Stimulated activated naive B cell treated with anti-CD40 and anti-IgM and Interleukin-4, amounts not matched to agents 10 μg/mL and 1 μg/mL and 100 μg/mL, for 72 hours (primary cell): ENCODE measurements around the gene RIIAD1.
"Not testable (repeated sequence)": the region's sequence is repeated elsewhere in the genome, so short reads cannot be mapped to it uniquely, and the experiment has no call there.

Experiments
- ATAC-seq, 2 donors: fragments of 150-1000 bp; cut with Tn5 transposase; replicated peaks; 2 replicates each; pipeline ENCODE4 v1.10.0; 2021; ENCODE audit warnings: moderate library complexity in 1 of 2
- DNase-seq: peaks from one replicate; pipeline ENCODE4 v3.0.0; 2021
- H3K27ac Mint-ChIP-seq: one replicate; pipeline ENCODE4 v1.8.0; 2022; ENCODE audit warnings: mild to moderate bottlenecking, mixed read lengths
- H3K27me3 Mint-ChIP-seq, 2 donors: one replicate each; pipeline ENCODE4 v1.8.0; 2022; ENCODE audit warnings: mixed read lengths in 2 of 2
- H3K36me3 Mint-ChIP-seq, 2 donors: one replicate each; pipeline ENCODE4 v1.8.0; 2022; ENCODE audit warnings: mixed read lengths in 2 of 2, mild to moderate bottlenecking in 1 of 2
- H3K4me1 Mint-ChIP-seq, 2 donors: one replicate each; pipeline ENCODE4 v1.8.0; 2022; ENCODE audit warnings: mixed read lengths in 2 of 2, mild to moderate bottlenecking in 1 of 2
- H3K4me3 Mint-ChIP-seq, 2 donors: one replicate each; pipeline ENCODE4 v1.8.0; 2022; ENCODE audit warnings: mild to moderate bottlenecking in 2 of 2, mixed read lengths in 2 of 2, moderate library complexity in 1 of 2
- H3K9me3 Mint-ChIP-seq, 2 donors: one replicate each; pipeline ENCODE4 v1.8.0; 2022; ENCODE audit warnings: mixed read lengths in 2 of 2, mild to moderate bottlenecking in 1 of 2

Gene RIIAD1, protein sequence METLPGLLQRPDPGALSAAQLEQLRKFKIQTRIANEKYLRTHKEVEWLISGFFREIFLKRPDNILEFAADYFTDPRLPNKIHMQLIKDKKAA

DNA sequence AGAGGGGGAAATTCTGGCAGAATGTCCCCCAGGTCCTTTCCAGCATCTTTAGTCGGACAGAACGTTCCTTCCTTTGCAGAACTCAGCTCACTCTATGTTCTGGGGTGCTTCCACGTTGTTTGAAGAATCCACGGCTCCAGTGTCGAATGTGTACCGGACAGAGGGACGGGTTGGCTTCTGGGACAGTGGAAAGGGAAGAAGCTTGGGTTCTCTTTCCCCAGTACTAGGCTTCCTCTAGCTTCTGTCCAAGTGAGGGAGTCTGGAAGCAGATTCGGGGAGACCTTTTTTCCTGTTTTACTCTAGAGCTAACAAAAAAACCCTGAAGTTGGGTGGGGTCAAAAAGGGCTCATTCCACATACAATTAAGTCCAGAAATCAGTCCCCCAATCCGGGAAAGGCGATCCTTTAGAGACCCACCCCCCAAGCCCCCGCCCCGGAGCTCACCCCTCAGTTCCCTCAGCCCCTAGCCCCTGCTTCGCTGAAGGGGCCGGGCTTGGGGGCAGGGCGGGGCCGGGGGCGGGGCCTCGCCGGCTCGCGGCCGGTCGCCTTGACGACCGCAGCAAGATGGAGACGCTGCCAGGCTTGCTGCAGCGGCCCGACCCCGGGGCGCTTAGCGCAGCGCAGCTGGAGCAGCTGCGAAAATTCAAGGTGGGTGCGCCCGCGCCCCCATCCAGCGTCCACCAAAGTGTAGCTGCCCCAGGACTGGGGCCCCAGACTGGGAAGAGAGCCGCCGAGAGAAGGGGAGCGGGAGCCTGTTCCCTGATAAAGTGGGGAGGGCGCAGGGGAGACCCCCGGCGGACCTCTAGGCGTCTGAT lies at the start of gene RIIAD1:
Gene RIIAD1 (plus strand): TSS at position 549 of the 814 bp plus-strand sequence. CDS start 15 bp downstream, at position 564.
- peak within 1 kb of the TSS; percentile 88 to 93 for H3K4me3 Mint-ChIP-seq
- H3K27me3 Mint-ChIP-seq, result peaks cover 55 to 59% of the 10 kb centered on the region in 2 donors
- peak within 1 kb of the TSS; percentile 44 for H3K27ac Mint-ChIP-seq
- H3K9me3 Mint-ChIP-seq, result no peaks in the 10 kb centered on the region
- ATAC-seq (peak; percentile 85 to 87), DNase-seq (no peak)
- peaks cover 20 to 36% of the 10 kb centered on the region in 2 donors for H3K4me1 Mint-ChIP-seq
- H3K36me3 Mint-ChIP-seq, result no peaks in the 10 kb centered on the region

DNA sequence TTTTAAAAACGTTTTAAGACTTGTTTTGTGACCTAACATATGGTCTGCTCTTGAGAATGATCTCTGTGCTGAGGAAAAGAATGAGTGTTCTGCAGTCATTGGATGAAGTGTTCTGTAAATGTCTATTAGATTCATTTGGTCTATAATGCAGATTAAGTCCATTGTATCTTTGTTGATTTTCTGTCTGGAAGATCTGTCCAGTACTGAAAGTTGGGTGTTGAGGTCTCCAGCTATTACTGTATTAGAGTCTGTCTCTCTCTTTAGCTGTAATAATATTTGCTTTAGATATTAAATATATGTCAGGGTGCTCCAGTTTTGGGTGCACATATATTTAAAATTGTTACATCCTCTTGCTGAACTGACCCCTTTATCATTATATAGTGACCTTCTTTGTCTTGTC lies 47.9 kb upstream of the RIIAD1 start:
- no peak overlapping the region for H3K27ac Mint-ChIP-seq

DNA sequence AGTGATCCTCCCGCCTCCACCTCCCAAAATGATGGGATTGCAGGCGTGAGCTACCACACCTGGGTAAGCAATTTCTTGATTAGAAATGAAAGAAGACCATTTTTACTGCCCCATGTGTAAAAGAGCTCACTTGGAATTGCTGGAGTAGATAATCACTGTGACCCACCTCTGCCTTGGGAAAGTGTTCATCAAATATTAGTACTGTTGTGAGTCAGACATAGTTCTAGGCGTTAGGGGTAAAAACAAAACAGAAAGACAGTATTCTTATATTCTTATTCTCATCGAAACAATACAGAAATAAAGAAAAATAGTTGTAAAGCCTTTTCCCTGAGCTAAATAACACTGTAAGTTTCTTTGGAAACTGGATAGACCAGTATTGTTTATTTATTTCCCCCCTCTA lies 40.9 kb upstream of the RIIAD1 start:
- no peak overlapping the region for H3K27ac Mint-ChIP-seq
- peaks cover 5 to 8% of the 10 kb centered on the region in 2 donors for H3K4me1 Mint-ChIP-seq
- ATAC-seq (no peak), DNase-seq (no peak)
- no peaks in the 10 kb centered on the region for H3K9me3 Mint-ChIP-seq
- no peak overlapping the region for H3K4me3 Mint-ChIP-seq
- H3K27me3 Mint-ChIP-seq, result no peaks in the 10 kb centered on the region
- peaks cover 19 to 31% of the 10 kb centered on the region in 2 donors for H3K36me3 Mint-ChIP-seq

More for the DNA sequence above, 47.9 kb upstream of the RIIAD1 start:
- ATAC-seq (no peak), DNase-seq (no peak)
- Mint-ChIP-seq H3K27me3 (no peaks in the 10 kb centered on the region), H3K36me3 (peaks cover 46 to 56% of the 10 kb centered on the region in 2 donors), H3K4me3 (no peak overlapping the region), H3K9me3 (peaks cover 5 to 8% of the 10 kb centered on the region in 2 donors), H3K4me1 (peaks cover 0 to 2% of the 10 kb centered on the region in 2 donors)

DNA sequence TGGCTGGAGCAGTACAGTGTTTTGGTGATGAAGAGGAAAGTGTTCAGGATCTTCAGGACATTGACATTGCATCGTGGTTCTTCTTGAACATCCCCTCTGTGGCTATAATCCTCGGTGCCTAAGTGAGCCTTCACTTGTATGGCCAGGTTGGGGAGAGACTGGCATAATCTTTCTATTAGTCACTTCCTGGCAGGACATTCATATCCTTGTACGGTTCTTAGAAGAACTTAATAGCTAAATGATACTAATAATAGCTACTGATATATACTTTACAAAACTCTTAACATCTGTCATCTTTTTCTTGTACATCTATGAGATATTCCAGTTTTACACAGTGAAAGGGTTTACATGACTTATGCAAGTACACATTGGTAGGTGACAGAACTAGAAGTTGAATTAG lies 40.5 kb upstream of the RIIAD1 start:
- peaks cover 18 to 32% of the 10 kb centered on the region in 2 donors for H3K36me3 Mint-ChIP-seq
- peaks cover 5 to 8% of the 10 kb centered on the region in 2 donors for H3K4me1 Mint-ChIP-seq
- peak overlapping the region; percentile 47 for H3K27ac Mint-ChIP-seq
- ATAC-seq (no peak), DNase-seq (no peak)
- H3K27me3 Mint-ChIP-seq, result no peaks in the 10 kb centered on the region
- no peak overlapping the region for H3K4me3 Mint-ChIP-seq
- H3K9me3 Mint-ChIP-seq, result no peaks in the 10 kb centered on the region

DNA sequence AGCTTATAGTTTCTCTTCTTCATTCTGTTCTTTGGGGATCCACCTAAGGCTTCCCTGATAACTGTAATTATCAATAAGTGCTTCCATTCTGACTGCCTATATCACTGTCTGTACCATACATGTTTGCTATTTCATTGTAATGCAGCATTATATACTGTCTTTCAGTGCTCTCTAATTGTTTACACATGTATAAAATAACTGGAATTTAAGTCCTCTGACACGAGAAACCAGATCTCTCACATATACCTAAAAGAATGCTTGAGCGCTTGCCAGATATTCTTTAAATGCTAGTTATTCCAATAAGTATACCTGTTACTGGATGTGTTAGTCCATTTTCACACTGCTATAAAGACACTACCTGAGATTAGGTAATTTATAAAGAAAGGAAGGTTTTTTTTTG lies 39.4 kb upstream of the RIIAD1 start:
- Mint-ChIP-seq H3K4me1 (peaks cover 5 to 8% of the 10 kb centered on the region in 2 donors), H3K36me3 (peaks cover 22 to 36% of the 10 kb centered on the region in 2 donors), H3K9me3 (no peaks in the 10 kb centered on the region), H3K27ac (no peak overlapping the region), H3K4me3 (no peak overlapping the region), H3K27me3 (no peaks in the 10 kb centered on the region)
- DNase-seq (no peak), ATAC-seq (peak in 1 of 2 donors; percentile 31)

DNA sequence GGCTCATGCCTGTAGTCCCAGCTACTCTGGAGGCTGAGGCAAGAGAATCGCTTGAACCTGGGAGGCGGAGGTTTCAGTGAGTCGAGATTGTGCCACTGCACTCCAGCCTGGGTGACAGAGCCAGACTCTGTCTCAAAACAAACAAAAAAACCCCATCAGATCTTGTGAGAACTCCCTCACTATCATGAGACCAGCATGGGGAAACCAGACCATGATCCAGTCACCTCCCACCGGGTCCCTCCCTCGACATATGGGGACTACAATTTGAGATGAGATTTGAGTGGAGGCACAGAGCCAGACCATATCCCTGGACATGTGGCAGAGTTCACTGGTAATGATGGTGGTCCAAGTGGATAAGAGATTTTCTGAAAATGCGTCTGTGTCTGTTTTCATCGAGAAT lies 38.4 kb upstream of the RIIAD1 start:
- DNase-seq, H3K4me3 Mint-ChIP-seq, H3K9me3 Mint-ChIP-seq, H3K4me1 Mint-ChIP-seq, ATAC-seq, H3K27ac Mint-ChIP-seq, H3K27me3 Mint-ChIP-seq: not testable (repeated sequence)
- H3K36me3 Mint-ChIP-seq, result peaks cover 21 to 39% of the 10 kb centered on the region in 2 donors

DNA sequence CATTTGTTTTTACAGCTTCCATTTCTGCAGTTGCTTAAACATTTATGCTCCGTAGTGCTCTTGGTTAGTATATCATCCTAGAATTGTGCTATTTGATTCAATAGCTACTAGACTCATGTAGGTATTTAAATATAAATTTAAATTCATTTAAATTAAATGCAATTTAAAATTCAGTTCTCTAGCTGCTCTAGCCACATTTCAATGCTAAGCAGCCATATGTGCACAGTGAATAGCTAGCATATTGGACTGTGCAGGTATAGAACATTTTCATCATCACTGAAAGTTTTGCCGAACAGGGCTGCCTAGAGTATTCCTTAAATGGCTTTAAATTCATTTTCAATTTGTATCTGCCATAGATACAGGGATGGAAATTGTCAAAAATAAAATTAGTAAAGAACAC lies 37.2 kb upstream of the RIIAD1 start:
- Mint-ChIP-seq H3K36me3 (peaks cover 19 to 36% of the 10 kb centered on the region in 2 donors), H3K4me3 (no peak overlapping the region), H3K9me3 (no peaks in the 10 kb centered on the region), H3K27me3 (no peaks in the 10 kb centered on the region), H3K27ac (no peak overlapping the region), H3K4me1 (peaks cover 5 to 8% of the 10 kb centered on the region in 2 donors)
- ATAC-seq (no peak), DNase-seq (no peak)

DNA sequence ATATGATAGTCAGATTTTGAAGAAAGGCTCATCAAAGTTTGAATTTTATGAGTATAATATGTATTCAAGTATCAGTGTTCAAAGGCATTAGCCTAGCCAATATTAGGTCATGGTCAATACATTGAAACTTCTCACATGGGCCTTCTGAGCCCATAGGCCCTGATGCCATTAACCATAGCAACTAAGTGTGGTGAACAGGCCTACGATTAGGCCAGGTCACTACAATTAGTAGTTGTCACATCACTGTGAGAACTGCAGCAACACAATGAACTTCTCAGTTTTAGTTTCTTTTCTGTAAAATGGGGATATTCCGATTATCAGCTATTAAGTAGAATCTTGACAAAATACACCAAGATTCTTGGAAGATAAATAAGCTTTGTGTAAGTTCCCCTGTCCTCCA lies 34.8 kb upstream of the RIIAD1 start:
- H3K27ac Mint-ChIP-seq, result no peak overlapping the region
- H3K9me3 Mint-ChIP-seq, result no peaks in the 10 kb centered on the region
- H3K4me3 Mint-ChIP-seq, result no peak overlapping the region
- ATAC-seq (no peak), DNase-seq (no peak)
- H3K27me3 Mint-ChIP-seq, result no peaks in the 10 kb centered on the region
- H3K36me3 Mint-ChIP-seq, result peaks cover 13 to 24% of the 10 kb centered on the region in 2 donors
- peaks cover 4 to 7% of the 10 kb centered on the region in 2 donors for H3K4me1 Mint-ChIP-seq

DNA sequence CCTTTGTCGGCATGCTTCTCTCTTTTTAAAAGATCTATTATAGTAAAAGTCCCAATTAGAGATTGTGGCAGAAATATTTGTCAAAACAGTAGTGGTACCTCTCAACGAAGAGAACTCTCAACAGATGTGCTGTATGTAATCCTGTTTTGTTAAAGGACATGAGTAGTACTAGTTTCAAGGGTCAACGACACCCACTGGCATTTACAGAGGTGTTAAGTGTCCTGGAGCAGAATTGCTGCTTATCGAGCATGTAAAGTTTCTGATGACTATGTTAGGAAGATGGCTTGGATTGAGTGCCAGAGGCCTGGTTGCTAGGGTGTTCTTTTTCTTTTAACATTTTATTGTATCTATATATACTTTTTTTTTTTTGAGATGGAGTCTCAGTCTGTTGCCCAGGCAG lies 31.8 kb upstream of the RIIAD1 start:
- Mint-ChIP-seq H3K4me3 (no peak overlapping the region), H3K27ac (no peak overlapping the region), H3K36me3 (peaks cover 26 to 38% of the 10 kb centered on the region in 2 donors), H3K4me1 (peaks cover 0 to 6% of the 10 kb centered on the region in 2 donors), H3K27me3 (no peaks in the 10 kb centered on the region), H3K9me3 (no peaks in the 10 kb centered on the region)
- ATAC-seq (no peak), DNase-seq (no peak)

DNA sequence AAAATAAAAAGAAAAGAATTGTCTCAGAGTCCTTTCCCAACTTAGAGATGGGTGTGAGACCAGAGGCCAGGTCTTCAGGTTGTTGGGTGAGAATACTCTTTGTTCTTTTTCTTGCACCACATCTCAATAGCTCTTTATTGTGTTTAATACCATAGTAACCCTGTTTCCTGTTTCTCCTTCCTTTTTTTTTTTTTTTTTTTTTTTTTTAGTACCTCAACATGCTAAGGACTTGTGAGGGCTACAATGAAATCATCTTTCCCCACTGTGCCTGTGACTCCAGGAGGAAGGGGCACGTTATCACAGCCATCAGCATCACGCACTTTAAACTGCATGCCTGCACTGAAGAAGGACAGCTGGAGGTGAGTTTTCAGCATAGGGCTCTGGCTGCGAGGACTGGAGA lies 29.1 kb upstream of the RIIAD1 start:
- ATAC-seq (no peak), DNase-seq (no peak)
- no peaks in the 10 kb centered on the region for H3K9me3 Mint-ChIP-seq
- H3K36me3 Mint-ChIP-seq, result peaks cover 35 to 46% of the 10 kb centered on the region in 2 donors
- H3K27me3 Mint-ChIP-seq, result no peaks in the 10 kb centered on the region
- H3K27ac Mint-ChIP-seq, result no peak overlapping the region
- no peak overlapping the region for H3K4me3 Mint-ChIP-seq
- peaks cover 0 to 6% of the 10 kb centered on the region in 2 donors for H3K4me1 Mint-ChIP-seq

DNA sequence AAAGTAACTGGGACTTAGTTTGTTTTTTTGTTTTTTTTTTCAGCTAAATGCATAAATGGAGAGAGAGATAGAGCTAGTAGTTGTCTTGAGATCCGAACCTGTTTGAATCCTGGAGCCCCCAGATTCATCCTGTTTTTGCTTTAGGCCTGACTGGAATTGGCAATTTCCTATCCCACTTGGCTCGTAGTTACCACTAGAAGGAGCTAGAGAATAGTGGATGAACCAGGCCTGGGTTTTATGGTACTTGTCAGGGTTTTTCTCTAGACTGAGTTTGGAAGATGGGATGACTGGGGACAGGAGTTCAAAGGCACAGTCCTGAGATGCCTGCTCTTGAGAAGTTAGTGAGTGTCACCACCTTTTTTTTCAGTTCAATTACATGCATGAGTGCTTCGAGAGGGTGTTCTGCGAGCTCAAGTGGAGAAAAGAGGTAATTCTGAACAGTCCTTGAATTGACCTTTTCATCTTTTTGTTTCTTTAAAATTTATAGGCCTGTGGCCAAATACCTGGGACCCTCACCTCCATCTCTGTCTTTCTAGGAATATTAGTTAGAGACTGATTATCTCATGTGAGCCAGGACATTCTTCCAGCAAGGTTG lies 28.2 kb upstream of the RIIAD1 start:
- Mint-ChIP-seq H3K27ac (no peak overlapping the region), H3K4me3 (no peak overlapping the region), H3K36me3 (peaks cover 35 to 50% of the 10 kb centered on the region in 2 donors), H3K27me3 (no peaks in the 10 kb centered on the region), H3K4me1 (peaks cover 0 to 6% of the 10 kb centered on the region in 2 donors), H3K9me3 (no peaks in the 10 kb centered on the region)
- ATAC-seq (no peak), DNase-seq (no peak)

DNA sequence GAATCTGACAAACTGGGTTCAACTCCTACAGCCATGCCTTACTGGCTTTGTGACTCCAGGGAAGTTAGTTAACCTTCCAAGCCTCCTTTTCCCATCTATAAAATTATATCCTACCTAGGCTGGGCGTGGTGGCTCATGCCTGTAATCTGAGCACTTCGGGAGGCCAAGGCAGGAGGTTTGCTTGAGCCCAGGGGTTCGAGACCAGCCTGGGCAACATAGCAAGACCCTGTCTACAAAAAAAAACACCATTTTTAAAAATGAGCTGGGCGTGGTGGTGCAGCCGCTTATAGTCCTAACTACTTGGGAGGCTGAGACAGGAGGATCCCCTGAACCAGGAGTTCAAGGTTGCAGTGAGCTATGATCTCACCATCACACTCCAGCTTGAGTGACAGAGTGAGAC lies 19.8 kb upstream of the RIIAD1 start:
- no peaks in the 10 kb centered on the region for H3K9me3 Mint-ChIP-seq
- peaks cover 22 to 28% of the 10 kb centered on the region in 2 donors for H3K36me3 Mint-ChIP-seq
- H3K4me3 Mint-ChIP-seq, result no peak overlapping the region
- H3K27ac Mint-ChIP-seq, result no peak overlapping the region
- peaks cover 7 to 30% of the 10 kb centered on the region in 2 donors for H3K4me1 Mint-ChIP-seq
- DNase-seq (no peak), ATAC-seq (no peak)
- H3K27me3 Mint-ChIP-seq, result peaks cover under 1 to 7% of the 10 kb centered on the region in 2 donors

DNA sequence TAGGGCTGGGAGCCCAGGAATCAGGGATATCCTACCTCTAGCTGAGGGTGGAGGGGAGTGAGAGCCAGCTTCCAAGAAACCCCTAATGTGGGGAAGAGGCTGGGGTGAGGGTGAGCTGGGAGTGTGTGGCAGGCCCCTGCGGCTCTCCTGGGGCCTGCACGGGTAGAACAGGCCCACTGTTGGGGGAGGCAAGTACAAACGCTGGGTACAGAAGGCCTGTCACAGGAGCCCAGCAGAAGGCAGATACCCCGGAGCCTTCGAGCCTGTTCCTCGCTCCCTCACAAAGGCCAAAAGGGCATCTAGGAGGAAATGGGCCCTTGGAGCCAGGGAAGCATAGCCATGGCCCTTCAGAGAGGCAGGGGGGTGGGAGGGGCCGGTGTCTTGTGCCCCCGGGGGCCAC lies 18.4 kb upstream of the RIIAD1 start:
- ATAC-seq (no peak), DNase-seq (no peak)
- H3K27ac Mint-ChIP-seq, result peak overlapping the region; percentile 37
- peaks cover 10 to 30% of the 10 kb centered on the region in 2 donors for H3K4me1 Mint-ChIP-seq
- peaks cover 7 to 11% of the 10 kb centered on the region in 2 donors for H3K27me3 Mint-ChIP-seq
- H3K9me3 Mint-ChIP-seq, result no peaks in the 10 kb centered on the region
- H3K36me3 Mint-ChIP-seq, result peaks cover 17 to 18% of the 10 kb centered on the region in 2 donors
- H3K4me3 Mint-ChIP-seq, result no peak overlapping the region

DNA sequence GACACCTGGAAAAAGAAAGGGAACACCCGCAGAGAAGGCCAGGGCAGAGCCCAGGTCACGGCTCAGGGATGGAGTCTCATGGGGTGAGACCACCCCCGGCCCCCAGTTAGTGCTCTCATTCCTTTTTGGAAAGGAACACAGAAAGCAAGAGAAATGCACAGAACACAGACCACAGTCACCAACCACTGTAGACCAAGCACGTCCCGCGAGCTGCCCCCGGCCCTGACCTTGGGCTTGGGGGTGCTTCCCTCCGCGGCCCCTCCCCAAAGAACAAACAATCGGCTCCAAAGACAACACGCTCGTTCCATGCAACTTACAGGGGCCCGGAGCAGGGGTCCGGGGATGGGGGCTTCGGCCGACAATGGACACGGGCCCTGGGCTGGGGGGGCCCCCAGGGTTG lies 17.5 kb upstream of the RIIAD1 start:
- H3K27ac Mint-ChIP-seq, result no peak overlapping the region
- H3K4me3 Mint-ChIP-seq, result no peak overlapping the region
- no peak for ATAC-seq
- no peaks in the 10 kb centered on the region for H3K9me3 Mint-ChIP-seq
- H3K27me3 Mint-ChIP-seq, result peaks cover 11% of the 10 kb centered on the region in 2 donors
- no peak for DNase-seq
- H3K36me3 Mint-ChIP-seq, result peaks cover 13 to 17% of the 10 kb centered on the region in 2 donors
- H3K4me1 Mint-ChIP-seq, result peaks cover 10 to 30% of the 10 kb centered on the region in 2 donors
